Hepatocyte (in vitro differentiated cells): Measurements from ENCODE around the gene TNFRSF1A. TPM values are rescaled to one million over a fixed set of nuclear protein-coding genes. Genes with fewer than 3 reads are reported as not detected.
A peak's percentile ranks its signal among the peaks of the same experiment; 100 is the strongest.

ENCODE experiments used
- DNase-seq: peaks from one replicate; pipeline ENCODE4 v3.0.0-alpha.2; 2016; ENCODE audit warnings: low spot score
- H2AFZ ChIP-seq: fragments of 200-600 bp; sonication (generic); 2 replicates; pipeline ENCODE4 v1.6.0; 2016; ENCODE audit warnings: antibody characterized with exemption, mild to moderate bottlenecking
- H3K27ac ChIP-seq: fragments of 200-600 bp; sonication (generic); 2 replicates; pipeline ENCODE4 v1.5.1; 2016; ENCODE audit warnings: mild to moderate bottlenecking
- H3K27me3 ChIP-seq: fragments of 200-600 bp; sonication (generic); 2 replicates; pipeline ENCODE4 v1.6.1; 2016
- H3K36me3 ChIP-seq: fragments of 200-600 bp; sonication (generic); replicated peaks from 2 replicates; pipeline ENCODE4 v1.5.1; 2016; ENCODE audit warnings: low read depth; ENCODE audit not compliant: insufficient read depth
- H3K4me1 ChIP-seq: fragments of 200-600 bp; sonication (generic); 2 replicates; pipeline ENCODE4 v1.5.1; 2016; ENCODE audit warnings: mild to moderate bottlenecking, moderate library complexity; ENCODE audit not compliant: insufficient read depth
- H3K4me2 ChIP-seq: fragments of 200-600 bp; sonication (generic); 2 replicates; pipeline ENCODE4 v1.6.0; 2016
- H3K4me3 ChIP-seq: fragments of 200-600 bp; sonication (generic); 2 replicates; pipeline ENCODE4 v1.5.1; 2016; ENCODE audit warnings: mild to moderate bottlenecking
- H3K79me2 ChIP-seq: fragments of 200-600 bp; sonication (generic); 2 replicates; pipeline ENCODE4 v1.6.0; 2017; ENCODE audit warnings: mild to moderate bottlenecking
- H3K9me2 ChIP-seq: fragments of 200-600 bp; sonication (generic); replicated peaks from 2 replicates; pipeline ENCODE4 v1.6.0; 2017; ENCODE audit warnings: mild to moderate bottlenecking; ENCODE audit not compliant: insufficient read depth
- H3K9me3 ChIP-seq: fragments of 200-600 bp; sonication (generic); 2 replicates; pipeline ENCODE4 v1.5.1; 2016; ENCODE audit warnings: low read depth, mild to moderate bottlenecking
- H4K20me1 ChIP-seq: fragments of 200-600 bp; sonication (generic); 2 replicates; pipeline ENCODE4 v1.6.0; 2016; ENCODE audit warnings: mild to moderate bottlenecking; ENCODE audit not compliant: insufficient read depth, poor library complexity, severe bottlenecking
- EZH2 ChIP-seq: fragments of 200-600 bp; sonication (generic); IDR thresholded peaks from 2 replicates; pipeline ENCODE4 v1.6.1; 2016; ENCODE audit warnings: antibody characterized with exemption, mild to moderate bottlenecking, borderline replicate concordance
- EZH2phosphoT487 ChIP-seq: fragments of 200-600 bp; sonication (generic); IDR thresholded peaks from one replicate; pipeline ENCODE4 v1.6.1; 2018; ENCODE audit warnings: antibody characterized with exemption, mild to moderate bottlenecking, low read depth, moderate library complexity; ENCODE audit not compliant: unreplicated experiment, severe bottlenecking
- WGBS: methylation state at CpG from one replicate; pipeline ENCODE4 v1.1.6; 2016; ENCODE audit warnings: low lambda C conversion rate; ENCODE audit errors: missing lambda C conversion rate; 5-methylcytosine and 5-hydroxymethylcytosine counted together
- polyA plus RNA-seq: library from polyadenylated mRNA; unstranded; fragments of >200 nt; fragmentation: Nextera tagmentation; extraction: Ambion mirVana; gene quantifications from 2 replicates; pipeline ENCODE4 v1.2.1, GENCODE V29; 2016
- total RNA-seq: library from RNA; depleted of rRNA; stranded (reverse); fragments of >200 nt; gene quantifications from 2 replicates; pipeline ENCODE4 v1.2.3, GENCODE V29; 2014
- TF ChIP-seq, protein P1 (sequence below): fragments of 200-600 bp; sonication (generic); IDR thresholded peaks from 2 replicates; pipeline ENCODE4 v1.5.1; 2016; ENCODE audit warnings: antibody characterized with exemption, mild to moderate bottlenecking; ENCODE audit not compliant: poor library complexity

Gene TNFRSF1A
- total and polyA plus RNA-seq, 2 experiments from 2014 or later: 147 to 168 TPM

DNA sequence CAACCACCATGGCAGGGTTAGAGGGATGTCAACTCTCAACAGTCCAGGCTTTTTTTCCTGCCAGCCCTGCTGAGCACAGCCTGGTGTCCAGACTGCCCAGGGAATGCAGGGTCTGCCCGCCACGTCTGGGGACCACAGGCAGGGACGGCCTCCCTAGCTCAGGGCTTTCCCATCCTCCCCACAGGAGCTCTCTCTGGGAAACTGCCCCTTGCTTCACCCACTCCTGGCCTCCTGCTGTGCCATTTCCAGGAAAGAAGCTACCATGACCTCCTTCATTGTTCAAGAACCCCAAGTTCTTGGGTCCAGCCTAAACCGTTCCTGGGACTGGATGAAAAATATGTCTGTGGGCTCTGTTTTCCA is 28.7 kb upstream of the TNFRSF1A start:
- Histone ChIP-seq H3K4me1 (peaks cover 36% of the 10 kb centered on the region), H3K4me2 (peak overlapping the region; percentile 67), H3K27ac (peak overlapping the region; percentile 93), H3K9me3 (no peaks in the 10 kb centered on the region), H3K79me2 (peaks cover 15% of the 10 kb centered on the region), H3K9me2 (no peaks in the 10 kb centered on the region), H3K36me3 (no peaks in the 10 kb centered on the region), H4K20me1 (no peaks in the 10 kb centered on the region), H2AFZ (no peak overlapping the region), H3K4me3 (no peak overlapping the region), H3K27me3 (no peaks in the 10 kb centered on the region)
- WGBS: 87% methylated on average over 4 of the region's 4 CpGs
- DNase-seq: no peak
- no peak for TF ChIP-seq EZH2
- TF ChIP-seq, protein P1, sequence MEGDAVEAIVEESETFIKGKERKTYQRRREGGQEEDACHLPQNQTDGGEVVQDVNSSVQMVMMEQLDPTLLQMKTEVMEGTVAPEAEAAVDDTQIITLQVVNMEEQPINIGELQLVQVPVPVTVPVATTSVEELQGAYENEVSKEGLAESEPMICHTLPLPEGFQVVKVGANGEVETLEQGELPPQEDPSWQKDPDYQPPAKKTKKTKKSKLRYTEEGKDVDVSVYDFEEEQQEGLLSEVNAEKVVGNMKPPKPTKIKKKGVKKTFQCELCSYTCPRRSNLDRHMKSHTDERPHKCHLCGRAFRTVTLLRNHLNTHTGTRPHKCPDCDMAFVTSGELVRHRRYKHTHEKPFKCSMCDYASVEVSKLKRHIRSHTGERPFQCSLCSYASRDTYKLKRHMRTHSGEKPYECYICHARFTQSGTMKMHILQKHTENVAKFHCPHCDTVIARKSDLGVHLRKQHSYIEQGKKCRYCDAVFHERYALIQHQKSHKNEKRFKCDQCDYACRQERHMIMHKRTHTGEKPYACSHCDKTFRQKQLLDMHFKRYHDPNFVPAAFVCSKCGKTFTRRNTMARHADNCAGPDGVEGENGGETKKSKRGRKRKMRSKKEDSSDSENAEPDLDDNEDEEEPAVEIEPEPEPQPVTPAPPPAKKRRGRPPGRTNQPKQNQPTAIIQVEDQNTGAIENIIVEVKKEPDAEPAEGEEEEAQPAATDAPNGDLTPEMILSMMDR: no peak
- TF ChIP-seq EZH2phosphoT487: no peak

DNA sequence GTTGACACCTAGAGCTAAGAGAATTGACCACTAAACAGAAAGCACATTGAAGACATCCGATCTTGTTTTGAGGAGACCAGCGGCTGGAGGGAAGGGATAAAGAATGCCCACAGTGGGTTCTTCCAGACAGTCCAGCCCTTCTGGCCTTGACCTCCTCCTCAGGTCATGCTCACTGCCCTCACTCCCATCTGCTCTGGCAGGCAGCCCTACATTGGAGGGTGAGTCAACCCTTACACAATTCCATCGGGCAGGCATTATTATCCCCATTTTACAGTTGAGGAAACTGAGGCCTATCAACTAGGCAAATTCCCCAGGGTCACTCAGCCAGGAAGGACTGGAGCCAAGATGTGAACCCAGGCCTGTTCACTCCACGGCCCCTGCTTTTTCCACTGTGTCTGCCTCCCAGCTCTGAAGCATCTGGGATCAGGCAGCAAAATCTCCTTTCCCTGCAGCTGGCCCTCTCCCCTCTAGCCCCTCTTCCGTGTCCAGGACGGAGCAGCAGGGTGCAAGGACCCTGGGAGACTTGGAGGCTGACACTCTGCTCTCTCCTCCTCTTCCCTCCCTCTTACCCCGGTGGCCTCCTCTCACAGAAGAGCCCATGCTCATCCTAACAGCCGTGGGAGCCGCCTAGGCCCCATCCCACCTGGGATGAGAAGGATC is 28.2 kb upstream of the TNFRSF1A start:
- TF ChIP-seq, protein P1: no peak
- TF ChIP-seq EZH2phosphoT487: no peak
- no peak for TF ChIP-seq EZH2
- Histone ChIP-seq H3K9me2 (no peaks in the 10 kb centered on the region), H3K27ac (peak overlapping the region; percentile 93), H3K36me3 (no peaks in the 10 kb centered on the region), H2AFZ (no peak overlapping the region), H3K9me3 (no peaks in the 10 kb centered on the region), H4K20me1 (no peaks in the 10 kb centered on the region), H3K4me2 (peak overlapping the region; percentile 67), H3K79me2 (peaks cover 15% of the 10 kb centered on the region), H3K27me3 (no peaks in the 10 kb centered on the region), H3K4me1 (peaks cover 31% of the 10 kb centered on the region), H3K4me3 (no peak overlapping the region)
- 91% methylated on average over 9 of the region's 9 CpGs for WGBS
- no peak for DNase-seq

DNA sequence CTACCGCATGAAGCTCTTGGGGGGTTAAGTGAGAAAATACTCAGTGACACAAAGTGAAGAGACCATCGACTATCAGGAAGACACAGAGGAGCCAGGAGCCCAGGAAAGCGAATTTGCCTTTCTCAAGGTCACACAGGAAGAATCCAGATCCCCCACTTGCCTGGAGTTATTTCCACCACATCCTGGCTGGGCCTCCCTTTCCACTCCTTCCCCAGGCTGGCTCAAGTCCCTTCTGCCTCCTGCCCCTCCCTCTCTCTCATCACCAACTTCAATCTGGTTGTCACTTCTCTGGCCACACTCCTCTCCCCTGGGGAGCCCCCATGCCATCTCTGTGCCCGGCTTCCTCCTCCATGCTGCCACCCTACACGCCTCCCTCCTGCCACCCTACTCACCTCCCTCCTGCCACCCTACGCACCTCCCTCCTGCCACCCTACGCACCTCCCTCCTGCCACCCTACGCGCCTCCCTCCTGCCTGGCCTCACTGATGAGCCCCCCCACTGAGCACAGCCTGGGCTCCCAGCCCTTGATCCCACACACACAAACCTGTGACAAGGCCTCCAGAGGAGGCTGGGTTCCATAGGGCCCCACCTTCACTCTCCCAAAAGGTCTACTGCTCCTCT is 27.1 kb upstream of the TNFRSF1A start:
- H3K4me1 ChIP-seq: peaks cover 26% of the 10 kb centered on the region
- no peaks in the 10 kb centered on the region for H3K9me2 ChIP-seq
- no peak for DNase-seq
- H3K36me3 ChIP-seq: no peaks in the 10 kb centered on the region
- H4K20me1 ChIP-seq: no peaks in the 10 kb centered on the region
- WGBS: 92% methylated on average over 9 of the region's 9 CpGs
- peaks cover 15% of the 10 kb centered on the region for H3K79me2 ChIP-seq
- no peaks in the 10 kb centered on the region for H3K27me3 ChIP-seq
- no peaks in the 10 kb centered on the region for H3K9me3 ChIP-seq
- H3K4me3 ChIP-seq: no peak overlapping the region
- H3K4me2 ChIP-seq: no peak overlapping the region
- no peak for TF ChIP-seq EZH2phosphoT487
- no peak for TF ChIP-seq EZH2
- TF ChIP-seq, protein P1: no peak
- H3K27ac ChIP-seq: no peak overlapping the region
- no peak overlapping the region for H2AFZ ChIP-seq
